Left ventricle myocardium inferior (tissue), 1 donor: ENCODE data around the gene ADAMTS15. TPM values are rescaled to one million over a fixed set of nuclear protein-coding genes. Genes with fewer than 3 reads are reported as not detected.

Source experiments
- DNase-seq: peaks from one replicate; pipeline ENCODE4 v3.0.0-alpha.2; 2020
- H3K27ac ChIP-seq: fragments of 200-600 bp; replicated peaks from 2 replicates; pipeline ENCODE4 v1.8.0; 2021
- H3K27me3 ChIP-seq: fragments of 200-600 bp; 2 replicates; pipeline ENCODE4 v1.8.0; 2021; ENCODE audit warnings: low read depth
- H3K36me3 ChIP-seq: fragments of 200-600 bp; 2 replicates; pipeline ENCODE4 v1.8.0; 2021
- H3K4me1 ChIP-seq: fragments of 200-600 bp; 2 replicates; pipeline ENCODE4 v1.8.0; 2021
- H3K4me3 ChIP-seq: fragments of 200-600 bp; 2 replicates; pipeline ENCODE4 v1.8.0; 2021; ENCODE audit warnings: mild to moderate bottlenecking, moderate library complexity
- H3K9me3 ChIP-seq: fragments of 200-600 bp; replicated peaks from 2 replicates; pipeline ENCODE4 v1.8.0; 2021
- CTCF ChIP-seq: fragments of 200-600 bp; IDR thresholded peaks from 2 replicates; pipeline ENCODE4 v1.8.0; 2021; ENCODE audit warnings: antibody characterized with exemption, mild to moderate bottlenecking, borderline replicate concordance
- intact Hi-C: fragments of 100-400 bp; cut with micrococcal nuclease; formaldehyde crosslinking; loops from one replicate; pipeline ENCODE4 v1.11.0; 2022
- total RNA-seq: library from RNA; stranded (reverse); fragmentation: NEBNext Ultra II Directional; extraction: Animal tissue kit (Norgen Biotek cat#: 25700); gene quantifications from one replicate; pipeline ENCODE4 v1.2.1, GENCODE V29; 2021
- donor health status: DM: no; HTN: yes; CAD: no; lungs with severe emphysema.

Gene ADAMTS15
- total RNA-seq, 1 donor from 2014 or later: 22.9 TPM

DNA sequence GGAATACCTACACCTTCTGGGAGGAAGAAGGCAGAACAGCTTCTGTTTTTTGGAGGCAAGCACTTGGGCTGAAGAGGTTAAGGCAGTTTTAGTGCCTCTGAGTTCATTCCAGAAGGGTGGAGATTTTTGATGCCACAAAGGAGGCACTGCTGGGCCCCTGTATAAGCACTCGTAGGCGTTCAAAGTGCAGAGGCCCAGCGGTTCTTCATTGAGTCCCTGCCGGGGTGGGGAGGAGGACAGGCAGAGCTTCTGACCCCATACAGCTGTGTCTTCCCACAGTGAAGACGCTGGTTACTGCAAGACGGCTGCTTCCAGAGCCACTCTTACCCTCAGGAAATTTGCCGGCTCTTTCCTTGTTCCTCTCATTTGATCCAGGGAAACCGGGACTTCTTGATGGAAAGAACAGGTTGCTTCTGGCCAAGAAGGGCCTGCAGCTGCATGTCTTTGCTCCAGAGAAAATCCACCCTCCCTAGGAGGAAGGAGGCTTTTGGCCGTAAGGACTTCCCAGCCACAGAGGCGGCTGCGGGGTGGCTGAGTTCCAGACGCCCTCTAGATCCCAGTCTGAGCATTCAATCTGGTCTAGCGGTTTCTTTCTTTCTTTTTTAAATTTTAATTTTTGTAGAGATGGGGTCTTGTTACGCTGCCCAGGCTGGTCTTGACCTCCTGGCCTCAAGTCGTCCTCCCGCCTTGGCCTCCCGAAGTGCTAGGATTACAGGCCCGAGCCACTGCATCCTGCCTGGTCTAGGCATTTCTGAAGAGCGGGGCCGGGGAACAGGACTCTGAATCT lies 9.4 kb downstream of the ADAMTS15 start:
- intact Hi-C loops: no loop called here
- peak overlapping the region; percentile 31 for H3K4me3 ChIP-seq
- no peaks in the 10 kb centered on the region for H3K9me3 ChIP-seq
- peak; percentile 15 for TF ChIP-seq CTCF
- H3K36me3 ChIP-seq: peaks cover 32% of the 10 kb centered on the region
- H3K27ac ChIP-seq: peak overlapping the region; percentile 93
- DNase-seq: peak; percentile 56
- peaks cover 89% of the 10 kb centered on the region for H3K4me1 ChIP-seq
- H3K27me3 ChIP-seq: no peaks in the 10 kb centered on the region

DNA sequence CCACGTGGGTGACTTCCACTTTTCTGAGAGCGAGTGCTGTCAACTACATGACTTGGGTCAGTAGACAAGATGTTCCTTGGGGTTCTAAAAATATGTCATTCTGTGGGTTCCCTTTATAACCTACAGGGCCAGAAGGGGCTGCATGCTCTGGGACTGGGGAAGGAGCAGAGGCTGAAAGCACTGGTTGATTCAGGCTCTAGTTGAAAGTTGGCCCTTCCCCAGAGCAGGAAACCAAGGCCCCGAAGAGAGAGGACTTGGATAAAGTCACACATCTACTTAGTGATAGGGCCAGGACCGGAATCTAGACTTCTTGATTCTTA lies 9.9 kb downstream of the ADAMTS15 start:
- no peaks in the 10 kb centered on the region for H3K9me3 ChIP-seq
- no peak for TF ChIP-seq CTCF
- peaks cover 84% of the 10 kb centered on the region for H3K4me1 ChIP-seq
- peak overlapping the region; percentile 93 for H3K27ac ChIP-seq
- no peaks in the 10 kb centered on the region for H3K27me3 ChIP-seq
- intact Hi-C loops: no loop called here
- H3K36me3 ChIP-seq: peaks cover 38% of the 10 kb centered on the region
- DNase-seq: no peak
- H3K4me3 ChIP-seq: peak overlapping the region; percentile 31

GRCh38 chr11:130459521-130459920 lies 11.1 kb downstream of the ADAMTS15 start:
- H3K27ac ChIP-seq: peak overlapping the region; percentile 93
- H3K36me3 ChIP-seq: peaks cover 49% of the 10 kb centered on the region
- H3K9me3 ChIP-seq: no peaks in the 10 kb centered on the region
- no peak for DNase-seq
- TF ChIP-seq CTCF: no peak
- peaks cover 72% of the 10 kb centered on the region for H3K4me1 ChIP-seq
- H3K27me3 ChIP-seq: no peaks in the 10 kb centered on the region
- intact Hi-C loops: no loop called here
- H3K4me3 ChIP-seq: no peak overlapping the region

DNA sequence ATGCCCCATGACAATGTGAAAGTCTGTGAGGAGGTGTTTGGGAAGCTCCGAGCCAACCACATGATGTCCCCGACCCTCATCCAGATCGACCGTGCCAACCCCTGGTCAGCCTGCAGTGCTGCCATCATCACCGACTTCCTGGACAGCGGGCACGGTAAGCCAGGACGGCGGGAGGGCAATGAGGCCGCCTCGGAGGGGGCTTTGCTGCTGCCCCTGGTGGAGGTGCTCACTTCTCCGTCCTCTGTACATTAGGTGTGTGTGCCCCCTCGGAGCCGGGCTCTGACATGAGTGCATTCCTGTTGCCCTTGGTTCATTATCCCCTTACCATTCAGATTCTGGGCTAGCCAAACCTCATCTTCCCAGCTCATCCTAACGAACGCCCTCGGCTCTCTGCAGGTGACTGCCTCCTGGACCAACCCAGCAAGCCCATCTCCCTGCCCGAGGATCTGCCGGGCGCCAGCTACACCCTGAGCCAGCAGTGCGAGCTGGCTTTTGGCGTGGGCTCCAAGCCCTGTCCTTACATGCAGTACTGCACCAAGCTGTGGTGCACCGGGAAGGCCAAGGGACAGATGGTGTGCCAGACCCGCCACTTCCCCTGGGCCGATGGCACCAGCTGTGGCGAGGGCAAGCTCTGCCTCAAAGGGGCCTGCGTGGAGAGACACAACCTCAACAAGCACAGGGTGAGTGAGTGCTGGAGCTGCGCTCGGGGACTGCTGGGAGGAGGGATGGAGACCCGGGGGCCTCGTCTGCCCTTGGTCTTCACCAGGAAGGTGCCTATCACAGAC lies 13.8 kb downstream of the ADAMTS15 start:
- H3K4me3 ChIP-seq: no peak overlapping the region
- no peaks in the 10 kb centered on the region for H3K27me3 ChIP-seq
- no peaks in the 10 kb centered on the region for H3K9me3 ChIP-seq
- no peak for DNase-seq
- peaks cover 44% of the 10 kb centered on the region for H3K4me1 ChIP-seq
- H3K27ac ChIP-seq: peak overlapping the region; percentile 56
- intact Hi-C loops: no loop called here
- H3K36me3 ChIP-seq: peaks cover 67% of the 10 kb centered on the region
- TF ChIP-seq CTCF: no peak

GRCh38 chr11:130462931-130463330 lies 14.5 kb downstream of the ADAMTS15 start:
- Histone ChIP-seq H3K4me1 (peaks cover 38% of the 10 kb centered on the region), H3K27ac (peak overlapping the region; percentile 56), H3K4me3 (no peak overlapping the region), H3K36me3 (peaks cover 74% of the 10 kb centered on the region), H3K9me3 (no peaks in the 10 kb centered on the region), H3K27me3 (no peaks in the 10 kb centered on the region)
- intact Hi-C loops: no loop called here
- no peak for TF ChIP-seq CTCF
- DNase-seq: no peak
